Heart left ventricle (tissue), 16 donors: ENCODE measurements around the gene EME1. TPM values are rescaled to one million over a fixed set of nuclear protein-coding genes. Genes with fewer than 3 reads are reported as not detected.

Source experiments
- ATAC-seq, 4 donors: fragments of 200-7000 bp; cut with Tn5 transposase; one replicate each; pipeline ENCODE4 v1.9.1; 2020 to 2022; ENCODE audit warnings: moderate library complexity in 4 of 4, mild to moderate bottlenecking in 3 of 4, moderate number of reproducible peaks in 1 of 4
- DNase-seq, 5 donors: peaks; one replicate each; pipeline ENCODE4 v3.0.0-alpha.2; 2020
- H3K27ac ChIP-seq, 12 donors: fragments of 200-600 bp; sonication (generic) in 4 of 12; one replicate each; pipeline versions ENCODE4 v1.5.0 to v1.8.0; 2016 to 2022; ENCODE audit warnings: mild to moderate bottlenecking in 2 of 12
- H3K27me3 ChIP-seq, 9 donors: fragments of 200-600 bp; sonication (generic) in 2 of 9; one replicate each; pipeline versions ENCODE4 v1.5.1 to v1.8.0; 2016 to 2022; ENCODE audit warnings: mild to moderate bottlenecking in 3 of 9
- H3K36me3 ChIP-seq, 9 donors: fragments of 200-600 bp; sonication (generic) in 2 of 9; one replicate each; pipeline versions ENCODE4 v1.5.0 to v1.8.0; 2018 to 2022; ENCODE audit warnings: mild to moderate bottlenecking in 2 of 9
- H3K4me1 ChIP-seq, 12 donors: fragments of 200-600 bp; sonication (generic) in 4 of 12; one replicate each; pipeline versions ENCODE4 v1.5.0 to v1.8.0; 2016 to 2022; ENCODE audit warnings: mild to moderate bottlenecking in 3 of 12
- H3K4me3 ChIP-seq, 12 donors: fragments of 200-600 bp; sonication (generic) in 4 of 12; one replicate each; pipeline versions ENCODE4 v1.5.0 to v1.8.0; 2017 to 2022; ENCODE audit warnings: mild to moderate bottlenecking in 9 of 12, moderate library complexity in 4 of 12
- H3K9me3 ChIP-seq, 12 donors: fragments of 200-600 bp; sonication (generic) in 4 of 12; one replicate each; pipeline versions ENCODE4 v1.5.0 to v1.8.0; 2016 to 2022; ENCODE audit warnings: mild to moderate bottlenecking in 1 of 12
- POLR2A ChIP-seq, 2 donors: fragments of 450-650 bp; IDR thresholded peaks; one replicate each; pipeline ENCODE4 v1.6.1; 2017; ENCODE audit warnings: antibody characterized with exemption in 2 of 2, mild to moderate bottlenecking in 2 of 2, moderate library complexity in 2 of 2
- WGBS, 4 donors: extraction: QIAGEN DNeasy Blood & Tissue Kit in 2 of 4; methylation state at CpG; one replicate each; pipeline versions ENCODE4 v1.1.5 to v1.1.7; 2013 to 2018; 5-methylcytosine and 5-hydroxymethylcytosine counted together
- intact Hi-C, 10 donors: fragments of 100-400 bp; cut with DNase I; formaldehyde crosslinking; loops; one replicate each; pipeline versions ENCODE4 v1.11.1 to v1.14.2; 2022
- polyA plus RNA-seq, 2 donors: library from polyadenylated mRNA; stranded (reverse); fragments of 200-250 nt; gene quantifications; one replicate each; pipeline ENCODE4 v1.2.3, GENCODE V29; 2013
- total RNA-seq, 9 donors: library from RNA; depleted of rRNA in 2 of 9; stranded (reverse); fragments of >200 nt in 2 of 9; fragmentation: NEBNext Ultra II Directional in 3 of 9; extraction: Animal tissue kit (Norgen Biotek cat#: 25700) in 3 of 9; gene quantifications; one replicate each; pipeline versions ENCODE4 v1.1.0 to v1.2.4, GENCODE V29; 2016 to 2023
- TF ChIP-seq, protein P1 (sequence below), 12 donors: fragments of 200-600 bp; sonication (generic) in 4 of 12; IDR thresholded peaks; one replicate each; pipeline versions ENCODE4 v1.5.0 to v1.8.0; 2018 to 2022; ENCODE audit warnings: antibody characterized with exemption in 12 of 12, mild to moderate bottlenecking in 5 of 12
- donor health status: ischemic (EF 13 %, LVEDD 7.1; RV severe dilation, severe dysfunction).
- donor health status: healthy with polysubstance abuse.
- donor health status: DM: no; HTN: yes; CAD: no.
- donor health status: DM: no; HTN: no; CAD: no.
- donor health status: ischemic (EF 25% LVEDD 6.9; RV normal size, moderate dysfunction).
- donor health status: ischemic (EF 25% LVEDD 5.7; RV mildly dilated, moderate dysfunction).
- donor health status: healthy.
- donor health status: DM: yes; HTN: yes; CAD: no.
- donor health status: ischemic (EF 35%, LVEDD 5.7; RV mildly dilated, moderate dysfunction).
- donor health status: nonischemic (EF 11% LVEDD 7.7; RV severe dilation, severe dysfunction).
- donor health status: DM: yes; HTN: yes; CAD: no.
- donor health status: PGD.
- donor health status: ischemic (EF 29% LVEDD 5.4; RV normal size, mild dysfunction).
- donor health status: nonischemic (EF 23%, LVEDD 6.1; RV moderate dilation, normal function).

The EME1 gene
- total and polyA plus RNA-seq, 11 donors, result 0.22 to 3.4 (median 0.72) TPM; not detected in 6

DNA sequence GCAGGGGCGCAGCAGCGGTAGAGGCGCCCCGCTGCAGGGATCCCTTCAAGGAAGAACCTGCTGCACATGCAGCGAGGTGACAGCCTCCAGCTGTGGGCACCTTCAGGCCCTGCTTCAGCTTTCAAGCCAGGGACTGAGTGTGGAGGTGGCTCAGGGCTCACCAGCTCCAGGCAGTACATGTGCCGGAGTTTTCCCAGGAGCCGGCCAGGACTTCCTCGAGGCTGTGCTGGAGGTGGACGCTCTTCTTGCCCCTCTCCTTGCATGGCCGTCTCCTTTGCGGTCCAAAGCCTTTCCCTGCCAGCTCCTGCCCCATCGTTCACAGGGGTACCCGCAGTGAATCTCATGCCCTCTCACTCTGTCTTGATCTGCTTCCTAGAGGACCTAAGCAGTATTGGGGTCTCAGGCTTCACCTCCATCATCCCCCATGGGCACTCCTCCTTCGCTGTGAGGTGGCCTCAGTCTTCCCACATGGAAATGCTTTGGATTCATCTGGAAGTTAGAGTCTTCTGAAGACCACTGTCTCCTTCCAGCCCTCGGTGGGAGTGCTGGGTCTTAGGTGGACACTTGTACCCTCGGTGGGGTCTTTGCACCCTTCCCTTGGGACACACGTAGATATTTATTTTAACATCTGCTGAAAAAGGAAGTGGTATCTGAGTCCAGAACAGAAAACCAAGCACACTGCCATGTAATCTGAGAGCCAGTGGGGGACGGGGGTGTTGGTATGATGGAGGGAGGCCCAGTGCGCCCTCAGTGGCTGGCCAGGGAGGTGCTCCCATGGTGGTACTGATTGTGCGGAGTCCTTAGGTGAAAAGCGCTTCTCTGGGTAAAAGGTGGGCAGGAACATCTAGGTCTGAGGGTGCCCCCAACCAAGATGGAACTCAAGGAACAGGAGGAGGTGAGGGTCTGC, 20.1 kb upstream of the EME1 start:
- ATAC-seq, result no peak
- intact Hi-C loops, result no loop called here
- 90 to 94% (median 91%) methylated on average over 19 to 21 of the region's 21 CpGs for WGBS, 4 donors

DNA sequence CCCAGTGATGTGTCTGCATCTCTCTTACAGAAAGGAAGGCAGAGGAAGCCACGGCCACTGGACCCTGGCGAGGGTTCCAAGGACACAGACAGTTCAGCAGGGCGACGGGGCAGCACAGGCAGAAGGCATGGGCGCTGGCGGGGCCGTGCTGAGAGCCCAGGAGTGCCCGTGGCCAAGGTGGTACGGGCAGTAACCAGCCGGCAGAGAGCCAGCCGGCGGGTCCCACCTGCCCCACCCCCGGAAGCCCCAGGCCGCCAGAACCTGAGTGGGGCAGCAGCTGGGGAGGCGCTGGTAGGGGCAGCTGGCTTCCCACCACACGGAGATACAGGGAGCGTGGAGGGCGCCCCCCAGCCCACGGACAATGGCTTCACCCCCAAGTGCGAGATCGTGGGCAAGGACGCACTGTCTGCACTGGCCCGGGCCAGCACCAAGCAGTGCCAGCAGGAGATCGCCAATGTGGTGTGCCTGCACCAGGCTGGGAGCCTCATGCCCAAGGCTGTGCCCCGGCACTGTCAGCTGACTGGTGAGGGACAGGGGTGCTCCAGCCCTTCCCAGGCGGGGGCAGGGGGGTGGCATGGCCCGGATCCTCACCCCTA, 19.3 kb upstream of the EME1 start:
- no peak for ATAC-seq
- intact Hi-C loops, result no loop called here
- H3K36me3 ChIP-seq, result peaks cover 0 to 58% (median 53%) of the 10 kb centered on the region in 9 donors

More for the DNA sequence above, 20.1 kb upstream of the EME1 start:
- DNase-seq, result no peak
- H3K9me3 ChIP-seq, result no peaks in the 10 kb centered on the region
- TF ChIP-seq, protein P1, sequence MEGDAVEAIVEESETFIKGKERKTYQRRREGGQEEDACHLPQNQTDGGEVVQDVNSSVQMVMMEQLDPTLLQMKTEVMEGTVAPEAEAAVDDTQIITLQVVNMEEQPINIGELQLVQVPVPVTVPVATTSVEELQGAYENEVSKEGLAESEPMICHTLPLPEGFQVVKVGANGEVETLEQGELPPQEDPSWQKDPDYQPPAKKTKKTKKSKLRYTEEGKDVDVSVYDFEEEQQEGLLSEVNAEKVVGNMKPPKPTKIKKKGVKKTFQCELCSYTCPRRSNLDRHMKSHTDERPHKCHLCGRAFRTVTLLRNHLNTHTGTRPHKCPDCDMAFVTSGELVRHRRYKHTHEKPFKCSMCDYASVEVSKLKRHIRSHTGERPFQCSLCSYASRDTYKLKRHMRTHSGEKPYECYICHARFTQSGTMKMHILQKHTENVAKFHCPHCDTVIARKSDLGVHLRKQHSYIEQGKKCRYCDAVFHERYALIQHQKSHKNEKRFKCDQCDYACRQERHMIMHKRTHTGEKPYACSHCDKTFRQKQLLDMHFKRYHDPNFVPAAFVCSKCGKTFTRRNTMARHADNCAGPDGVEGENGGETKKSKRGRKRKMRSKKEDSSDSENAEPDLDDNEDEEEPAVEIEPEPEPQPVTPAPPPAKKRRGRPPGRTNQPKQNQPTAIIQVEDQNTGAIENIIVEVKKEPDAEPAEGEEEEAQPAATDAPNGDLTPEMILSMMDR (IDR thresholded peaks at IDR 0.05), result no peak
- no peak for TF ChIP-seq POLR2A (IDR thresholded peaks at IDR 0.05)
- no peak overlapping the region for H3K4me3 ChIP-seq
- H3K27ac ChIP-seq, result no peak overlapping the region
- H3K4me1 ChIP-seq, result peaks cover 0 to 21% (median 5%) of the 10 kb centered on the region in 12 donors
- no peaks in the 10 kb centered on the region for H3K27me3 ChIP-seq
- H3K36me3 ChIP-seq, result peaks cover 0 to 50% (median 46%) of the 10 kb centered on the region in 9 donors

DNA sequence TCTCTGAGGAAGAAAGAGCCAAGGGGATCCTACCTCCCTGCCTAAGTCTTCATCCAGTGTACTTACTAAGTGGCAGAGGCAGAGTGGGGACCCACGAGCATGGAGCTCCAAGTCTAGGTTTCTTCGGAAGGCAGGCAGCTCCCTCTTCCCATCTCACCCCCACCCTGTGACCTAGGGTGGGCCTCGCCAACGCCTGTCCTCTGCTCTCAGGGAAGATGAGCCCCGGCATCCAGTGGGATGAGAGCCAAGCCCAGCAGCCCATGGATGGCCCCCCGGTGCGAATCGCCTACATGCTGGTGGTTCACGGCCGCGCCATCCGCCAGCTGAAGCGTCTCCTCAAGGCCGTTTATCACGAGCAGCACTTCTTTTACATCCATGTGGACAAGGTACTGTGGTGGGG, 18.8 kb upstream of the EME1 start:
- ATAC-seq, result no peak
- WGBS, 4 donors, result 90 to 97% (median 94%) methylated on average over 12 to 15 of the region's 15 CpGs
- H3K9me3 ChIP-seq, result no peaks in the 10 kb centered on the region
- H3K4me1 ChIP-seq, result peaks cover 0 to 15% (median 0%) of the 10 kb centered on the region in 12 donors
- TF ChIP-seq, protein P1 (IDR thresholded peaks at IDR 0.05), result no peak
- no peak for TF ChIP-seq POLR2A (IDR thresholded peaks at IDR 0.05)
- intact Hi-C loops, result no loop called here
- no peak overlapping the region for H3K27ac ChIP-seq
- DNase-seq, result no peak
- H3K4me3 ChIP-seq, result no peak overlapping the region
- peaks cover 0 to 63% (median 58%) of the 10 kb centered on the region in 9 donors for H3K36me3 ChIP-seq
- H3K27me3 ChIP-seq, result no peaks in the 10 kb centered on the region

More for the DNA sequence above, 19.3 kb upstream of the EME1 start:
- H3K27me3 ChIP-seq, result no peaks in the 10 kb centered on the region
- WGBS, 4 donors, result 90 to 97% (median 94%) methylated on average over 16 to 27 of the region's 27 CpGs
- H3K4me3 ChIP-seq, result no peak overlapping the region
- peaks cover 0 to 14% (median 0%) of the 10 kb centered on the region in 12 donors for H3K4me1 ChIP-seq
- TF ChIP-seq, protein P1 (IDR thresholded peaks at IDR 0.05), result no peak
- no peak for TF ChIP-seq POLR2A (IDR thresholded peaks at IDR 0.05)
- DNase-seq, result no peak
- no peak overlapping the region for H3K27ac ChIP-seq
- no peaks in the 10 kb centered on the region for H3K9me3 ChIP-seq

DNA sequence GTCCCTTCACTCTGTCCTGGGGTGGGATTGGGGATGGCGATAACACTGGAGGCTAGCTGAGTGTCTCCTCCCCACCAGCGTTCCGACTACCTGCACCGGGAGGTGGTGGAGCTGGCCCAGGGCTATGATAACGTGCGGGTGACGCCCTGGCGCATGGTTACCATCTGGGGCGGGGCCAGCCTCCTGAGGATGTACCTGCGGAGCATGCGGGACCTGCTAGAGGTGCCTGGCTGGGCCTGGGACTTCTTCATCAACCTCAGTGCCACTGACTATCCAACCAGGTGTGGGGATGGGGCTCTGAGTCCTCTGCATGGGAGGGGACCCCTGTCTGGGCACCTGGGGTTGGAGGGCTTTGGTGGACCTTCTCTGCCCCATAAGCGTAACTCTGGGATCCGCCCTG, 18.3 kb upstream of the EME1 start:
- TF ChIP-seq, protein P1 (IDR thresholded peaks at IDR 0.05), result no peak
- TF ChIP-seq POLR2A (IDR thresholded peaks at IDR 0.05), result no peak

More for the DNA sequence above, 18.3 kb upstream of the EME1 start:
- ATAC-seq (no peak), DNase-seq (no peak)
- no peaks in the 10 kb centered on the region for H3K9me3 ChIP-seq
- H3K4me3 ChIP-seq, result no peak overlapping the region
- H3K4me1 ChIP-seq, result peaks cover 0 to 17% (median 0%) of the 10 kb centered on the region in 12 donors
- H3K27me3 ChIP-seq, result no peaks in the 10 kb centered on the region
- H3K36me3 ChIP-seq, result peaks cover 0 to 67% (median 63%) of the 10 kb centered on the region in 9 donors
- no peak overlapping the region for H3K27ac ChIP-seq
- WGBS, 4 donors, result 85 to 95% (median 94%) methylated on average over 12 to 13 of the region's 13 CpGs
- intact Hi-C loops, result no loop called here
